Measurements from ENCODE around the gene RAB9A. TPM values are rescaled to one million over a fixed set of nuclear protein-coding genes. Genes with fewer than 3 reads are reported as not detected.

Gene RAB9A
- total RNA-seq, 2 experiments from 2014 or later = 33.8 to 36.4 TPM

Other genes with a start within 250 kb of the RAB9A start
- 1 to 10 TPM; 1.8 to 2.2 TPM for gene EGFL6, start 119.5 kb upstream of the RAB9A start, total RNA-seq
- under 1 TPM; 0.84 to 0.89 TPM for gene TCEANC, start 36.0 kb upstream of the RAB9A start, total RNA-seq
- 10 to 100 TPM; 15.8 to 16.6 TPM for gene TRAPPC2, start 45.5 kb downstream of the RAB9A start, total RNA-seq
- gene OFD1, start 45.6 kb downstream of the RAB9A start, total RNA-seq = 10 to 100 TPM; 27.4 to 29.0 TPM
- gene GPM6B, start 128.0 kb downstream of the RAB9A start, total RNA-seq = not detected

Data from activated naive CD8-positive, alpha-beta T cell treated with anti-CD3 and anti-CD28 coated beads for 36 hours (primary cell).